Hepatocyte (in vitro differentiated cells): ENCODE data around the gene CARMIL3. TPM values are rescaled to one million over a fixed set of nuclear protein-coding genes. Genes with fewer than 3 reads are reported as not detected.
"Not testable (repeated sequence)": the region's sequence is repeated elsewhere in the genome, so short reads cannot be mapped to it uniquely, and the experiment has no call there.

Source experiments
- DNase-seq: peaks from one replicate; pipeline ENCODE4 v3.0.0-alpha.2; 2016; ENCODE audit warnings: low spot score
- H2AFZ ChIP-seq: fragments of 200-600 bp; sonication (generic); 2 replicates; pipeline ENCODE4 v1.6.0; 2016; ENCODE audit warnings: antibody characterized with exemption, mild to moderate bottlenecking
- H3K27ac ChIP-seq: fragments of 200-600 bp; sonication (generic); 2 replicates; pipeline ENCODE4 v1.5.1; 2016; ENCODE audit warnings: mild to moderate bottlenecking
- H3K27me3 ChIP-seq: fragments of 200-600 bp; sonication (generic); 2 replicates; pipeline ENCODE4 v1.6.1; 2016
- H3K36me3 ChIP-seq: fragments of 200-600 bp; sonication (generic); replicated peaks from 2 replicates; pipeline ENCODE4 v1.5.1; 2016; ENCODE audit warnings: low read depth; ENCODE audit not compliant: insufficient read depth
- H3K4me1 ChIP-seq: fragments of 200-600 bp; sonication (generic); 2 replicates; pipeline ENCODE4 v1.5.1; 2016; ENCODE audit warnings: mild to moderate bottlenecking, moderate library complexity; ENCODE audit not compliant: insufficient read depth
- H3K4me2 ChIP-seq: fragments of 200-600 bp; sonication (generic); 2 replicates; pipeline ENCODE4 v1.6.0; 2016
- H3K4me3 ChIP-seq: fragments of 200-600 bp; sonication (generic); 2 replicates; pipeline ENCODE4 v1.5.1; 2016; ENCODE audit warnings: mild to moderate bottlenecking
- H3K79me2 ChIP-seq: fragments of 200-600 bp; sonication (generic); 2 replicates; pipeline ENCODE4 v1.6.0; 2017; ENCODE audit warnings: mild to moderate bottlenecking
- H3K9me2 ChIP-seq: fragments of 200-600 bp; sonication (generic); replicated peaks from 2 replicates; pipeline ENCODE4 v1.6.0; 2017; ENCODE audit warnings: mild to moderate bottlenecking; ENCODE audit not compliant: insufficient read depth
- H3K9me3 ChIP-seq: fragments of 200-600 bp; sonication (generic); 2 replicates; pipeline ENCODE4 v1.5.1; 2016; ENCODE audit warnings: low read depth, mild to moderate bottlenecking
- H4K20me1 ChIP-seq: fragments of 200-600 bp; sonication (generic); 2 replicates; pipeline ENCODE4 v1.6.0; 2016; ENCODE audit warnings: mild to moderate bottlenecking; ENCODE audit not compliant: insufficient read depth, poor library complexity, severe bottlenecking
- EZH2 ChIP-seq: fragments of 200-600 bp; sonication (generic); IDR thresholded peaks from 2 replicates; pipeline ENCODE4 v1.6.1; 2016; ENCODE audit warnings: antibody characterized with exemption, mild to moderate bottlenecking, borderline replicate concordance
- EZH2phosphoT487 ChIP-seq: fragments of 200-600 bp; sonication (generic); IDR thresholded peaks from one replicate; pipeline ENCODE4 v1.6.1; 2018; ENCODE audit warnings: antibody characterized with exemption, mild to moderate bottlenecking, low read depth, moderate library complexity; ENCODE audit not compliant: unreplicated experiment, severe bottlenecking
- WGBS: methylation state at CpG from one replicate; pipeline ENCODE4 v1.1.6; 2016; ENCODE audit warnings: low lambda C conversion rate; ENCODE audit errors: missing lambda C conversion rate; 5-methylcytosine and 5-hydroxymethylcytosine counted together
- polyA plus RNA-seq: library from polyadenylated mRNA; unstranded; fragments of >200 nt; fragmentation: Nextera tagmentation; extraction: Ambion mirVana; gene quantifications from 2 replicates; pipeline ENCODE4 v1.2.1, GENCODE V29; 2016
- total RNA-seq: library from RNA; depleted of rRNA; stranded (reverse); fragments of >200 nt; gene quantifications from 2 replicates; pipeline ENCODE4 v1.2.3, GENCODE V29; 2014
- TF ChIP-seq, protein P1 (sequence below): fragments of 200-600 bp; sonication (generic); IDR thresholded peaks from 2 replicates; pipeline ENCODE4 v1.5.1; 2016; ENCODE audit warnings: antibody characterized with exemption, mild to moderate bottlenecking; ENCODE audit not compliant: poor library complexity

CARMIL3 gene
- total and polyA plus RNA-seq, 2 experiments from 2014 or later, result 0.37 TPM; not detected in 1

DNA sequence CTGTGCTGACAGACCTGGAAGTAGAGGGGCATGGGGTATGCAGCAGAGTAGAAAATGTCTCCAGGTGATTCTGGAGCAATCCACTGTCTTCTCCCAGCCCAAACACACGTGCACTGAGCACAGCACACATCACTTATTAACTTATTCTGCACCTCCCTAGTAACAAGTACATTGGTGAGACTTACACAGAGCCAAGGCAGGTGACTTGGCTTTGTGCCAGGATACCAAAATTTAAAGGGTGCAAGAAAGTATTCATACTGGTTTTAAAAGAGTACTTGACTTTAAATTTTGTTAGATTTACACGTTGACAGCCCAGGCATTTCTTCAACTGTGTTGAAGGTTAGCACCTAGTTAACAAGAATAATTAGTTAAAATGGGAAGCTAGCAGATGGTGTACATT is 11.1 kb upstream of the CARMIL3 start:
- TF ChIP-seq EZH2phosphoT487, result no peak
- TF ChIP-seq, protein P1, sequence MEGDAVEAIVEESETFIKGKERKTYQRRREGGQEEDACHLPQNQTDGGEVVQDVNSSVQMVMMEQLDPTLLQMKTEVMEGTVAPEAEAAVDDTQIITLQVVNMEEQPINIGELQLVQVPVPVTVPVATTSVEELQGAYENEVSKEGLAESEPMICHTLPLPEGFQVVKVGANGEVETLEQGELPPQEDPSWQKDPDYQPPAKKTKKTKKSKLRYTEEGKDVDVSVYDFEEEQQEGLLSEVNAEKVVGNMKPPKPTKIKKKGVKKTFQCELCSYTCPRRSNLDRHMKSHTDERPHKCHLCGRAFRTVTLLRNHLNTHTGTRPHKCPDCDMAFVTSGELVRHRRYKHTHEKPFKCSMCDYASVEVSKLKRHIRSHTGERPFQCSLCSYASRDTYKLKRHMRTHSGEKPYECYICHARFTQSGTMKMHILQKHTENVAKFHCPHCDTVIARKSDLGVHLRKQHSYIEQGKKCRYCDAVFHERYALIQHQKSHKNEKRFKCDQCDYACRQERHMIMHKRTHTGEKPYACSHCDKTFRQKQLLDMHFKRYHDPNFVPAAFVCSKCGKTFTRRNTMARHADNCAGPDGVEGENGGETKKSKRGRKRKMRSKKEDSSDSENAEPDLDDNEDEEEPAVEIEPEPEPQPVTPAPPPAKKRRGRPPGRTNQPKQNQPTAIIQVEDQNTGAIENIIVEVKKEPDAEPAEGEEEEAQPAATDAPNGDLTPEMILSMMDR, result no peak
- TF ChIP-seq EZH2, result no peak
- Histone ChIP-seq H3K9me3 (no peaks in the 10 kb centered on the region), H4K20me1 (no peaks in the 10 kb centered on the region), H3K9me2 (no peaks in the 10 kb centered on the region), H3K4me1 (peaks cover 2% of the 10 kb centered on the region), H3K4me3 (no peak overlapping the region), H3K4me2 (no peak overlapping the region), H3K27ac (no peak overlapping the region), H2AFZ (no peak overlapping the region), H3K27me3 (no peaks in the 10 kb centered on the region), H3K36me3 (no peaks in the 10 kb centered on the region), H3K79me2 (no peaks in the 10 kb centered on the region)
- DNase-seq, result no peak
- WGBS, result 55% methylated on average over 2 of the region's 2 CpGs

DNA sequence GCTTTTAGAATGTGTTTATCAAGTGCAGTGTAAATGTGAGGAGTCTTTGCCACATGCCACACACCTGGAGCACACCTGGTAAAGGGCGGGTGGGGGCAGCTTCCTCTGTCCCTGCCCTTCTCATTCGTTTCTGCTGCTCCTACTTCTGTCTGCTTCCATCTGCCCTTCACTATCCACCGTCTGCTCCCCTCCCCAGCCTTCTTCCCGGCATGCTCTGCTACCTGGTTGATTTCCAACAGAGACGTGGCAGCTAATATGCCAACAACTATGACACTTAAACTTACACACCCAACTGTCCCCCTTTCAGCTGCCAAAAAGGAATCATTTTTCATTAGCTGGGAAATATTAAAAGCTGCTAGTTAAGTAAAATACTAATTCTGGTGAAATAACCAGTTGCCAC is 9.1 kb upstream of the CARMIL3 start:
- Histone ChIP-seq H3K4me1 (no peaks in the 10 kb centered on the region), H4K20me1 (no peaks in the 10 kb centered on the region), H3K79me2 (no peaks in the 10 kb centered on the region), H2AFZ (no peak overlapping the region), H3K27ac (no peak overlapping the region), H3K9me2 (no peaks in the 10 kb centered on the region), H3K4me3 (no peak overlapping the region), H3K4me2 (no peak overlapping the region), H3K36me3 (no peaks in the 10 kb centered on the region), H3K9me3 (no peaks in the 10 kb centered on the region), H3K27me3 (no peaks in the 10 kb centered on the region)
- TF ChIP-seq EZH2 (no peak), EZH2phosphoT487 (no peak)
- TF ChIP-seq, protein P1, result no peak
- 50% methylated on average over 5 of the region's 5 CpGs for WGBS
- no peak for DNase-seq

DNA sequence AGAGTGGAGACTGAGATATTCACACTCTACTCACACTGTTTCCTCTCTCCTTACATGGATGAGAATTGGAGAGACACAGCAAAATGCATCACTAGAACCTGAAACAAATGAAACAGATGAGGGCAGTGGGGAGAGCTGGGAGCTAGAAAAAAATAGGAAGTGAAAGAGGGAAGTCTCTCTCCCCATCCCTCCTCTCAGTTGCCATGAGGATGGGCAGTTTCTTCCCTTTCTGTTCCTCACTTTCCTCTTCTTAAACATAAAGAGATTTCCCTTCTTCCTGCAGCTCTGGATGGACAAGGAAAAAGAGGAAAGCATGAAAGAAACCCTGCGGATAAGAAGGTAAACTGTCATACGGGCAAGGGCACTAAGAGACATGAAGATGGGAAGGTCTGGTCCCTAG is 2.8 kb upstream of the CARMIL3 start:
- 91% methylated on average over 2 of the region's 2 CpGs for whole genome bisulfite sequencing
- peaks cover 11% of the 10 kb centered on the region for H3K4me1 ChIP-seq
- not testable (repeated sequence) for DNase-seq, H3K36me3 ChIP-seq, H3K4me2 ChIP-seq, H3K79me2 ChIP-seq, H4K20me1 ChIP-seq, H3K4me3 ChIP-seq, H3K9me2 ChIP-seq, H2AFZ ChIP-seq, H3K27ac ChIP-seq, H3K27me3 ChIP-seq, H3K9me3 ChIP-seq

DNA sequence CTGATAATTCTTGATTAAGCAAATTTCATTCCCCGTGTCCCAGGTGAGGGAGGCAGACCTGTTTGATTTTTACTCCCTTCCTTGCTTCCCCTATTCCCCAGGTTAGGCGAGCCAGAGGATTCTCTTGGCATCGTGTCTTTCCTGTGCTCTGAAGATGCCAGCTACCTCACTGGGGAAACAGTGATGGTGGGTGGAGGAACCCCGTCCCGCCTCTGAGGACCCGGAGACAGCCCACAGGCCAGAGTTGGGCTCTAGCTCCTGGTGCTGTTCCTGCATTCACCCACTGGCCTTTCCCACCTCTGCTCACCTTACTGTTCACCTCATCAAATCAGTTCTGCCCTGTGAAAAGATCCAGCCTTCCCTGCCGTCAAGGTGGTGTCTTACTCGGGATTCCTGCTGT is 1.1 kb upstream of the CARMIL3 start:
- not testable (repeated sequence) for H3K27me3 ChIP-seq, H4K20me1 ChIP-seq, H3K36me3 ChIP-seq, DNase-seq, H3K79me2 ChIP-seq, H3K27ac ChIP-seq, H3K9me2 ChIP-seq, H3K4me3 ChIP-seq, H3K9me3 ChIP-seq, H2AFZ ChIP-seq
- peaks cover 11% of the 10 kb centered on the region for H3K4me1 ChIP-seq
- H3K4me2 ChIP-seq, result peak overlapping the region; percentile 100
- WGBS, result 68% methylated on average over 8 of the region's 8 CpGs
